B cell (primary cell): ENCODE measurements around the gene FAM114A2.

Experiments used
- EZH2 ChIP-seq: IDR thresholded peaks from 2 replicates; pipeline ENCODE4 v1.6.1; 2012; ENCODE audit warnings: borderline replicate concordance, low read depth, mild to moderate bottlenecking, moderate library complexity, low read length; ENCODE audit not compliant: insufficient read depth, poor library complexity, severe bottlenecking
- TF ChIP-seq, protein P1 (sequence below): fragments of 200-600 bp; IDR thresholded peaks from one replicate; pipeline ENCODE4 v1.8.0; 2022; ENCODE audit warnings: antibody characterized with exemption, mild to moderate bottlenecking

GRCh38 chr5:154038707-154039457 is at the start of gene FAM114A2, which contains the start of gene MFAP3:
- TF ChIP-seq, protein P1, sequence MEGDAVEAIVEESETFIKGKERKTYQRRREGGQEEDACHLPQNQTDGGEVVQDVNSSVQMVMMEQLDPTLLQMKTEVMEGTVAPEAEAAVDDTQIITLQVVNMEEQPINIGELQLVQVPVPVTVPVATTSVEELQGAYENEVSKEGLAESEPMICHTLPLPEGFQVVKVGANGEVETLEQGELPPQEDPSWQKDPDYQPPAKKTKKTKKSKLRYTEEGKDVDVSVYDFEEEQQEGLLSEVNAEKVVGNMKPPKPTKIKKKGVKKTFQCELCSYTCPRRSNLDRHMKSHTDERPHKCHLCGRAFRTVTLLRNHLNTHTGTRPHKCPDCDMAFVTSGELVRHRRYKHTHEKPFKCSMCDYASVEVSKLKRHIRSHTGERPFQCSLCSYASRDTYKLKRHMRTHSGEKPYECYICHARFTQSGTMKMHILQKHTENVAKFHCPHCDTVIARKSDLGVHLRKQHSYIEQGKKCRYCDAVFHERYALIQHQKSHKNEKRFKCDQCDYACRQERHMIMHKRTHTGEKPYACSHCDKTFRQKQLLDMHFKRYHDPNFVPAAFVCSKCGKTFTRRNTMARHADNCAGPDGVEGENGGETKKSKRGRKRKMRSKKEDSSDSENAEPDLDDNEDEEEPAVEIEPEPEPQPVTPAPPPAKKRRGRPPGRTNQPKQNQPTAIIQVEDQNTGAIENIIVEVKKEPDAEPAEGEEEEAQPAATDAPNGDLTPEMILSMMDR = no peak
- TF ChIP-seq EZH2 = no peak
